HL-60 (cell line): ENCODE measurements around the gene DOCK8.
A peak's percentile ranks its signal among the peaks of the same experiment; 100 is the strongest.

Experiments used
- DNase-seq, 2 experiments: peaks; one replicate each; pipeline ENCODE4 v3.0.0-alpha.2; 2010 to 2020; ENCODE audit warnings: low read depth in 1 of 2, low spot score in 1 of 2
- H3K27ac ChIP-seq: fragments of 250-450 bp; sonication (Bioruptor Pico); replicated peaks from 2 replicates; pipeline ENCODE4 v1.5.1; 2020; ENCODE audit warnings: mild to moderate bottlenecking, moderate library complexity
- H3K27me3 ChIP-seq: fragments of 250-450 bp; sonication (Bioruptor Pico); 2 replicates; pipeline ENCODE4 v1.5.1; 2021; ENCODE audit warnings: mild to moderate bottlenecking, moderate library complexity; ENCODE audit not compliant: insufficient read depth, poor library complexity, severe bottlenecking
- H3K4me3 ChIP-seq: replicated peaks from 2 replicates; pipeline ENCODE4 v1.5.1; 2011; ENCODE audit warnings: mild to moderate bottlenecking, control low read depth, low read length; ENCODE audit not compliant: insufficient read depth
- GABPA ChIP-seq: IDR thresholded peaks from 2 replicates; pipeline ENCODE4 v1.6.1; 2012; ENCODE audit warnings: low read depth
- POLR2AphosphoS5 ChIP-seq: IDR thresholded peaks from 2 replicates; pipeline ENCODE4 v1.6.1; 2012; ENCODE audit warnings: low read depth
- SPI1 ChIP-seq: IDR thresholded peaks from 2 replicates; pipeline ENCODE4 v1.6.1; 2012; ENCODE audit warnings: low read depth, mild to moderate bottlenecking, borderline replicate concordance
- TF ChIP-seq, protein P1 (sequence below): IDR thresholded peaks from one replicate; pipeline ENCODE4 v1.5.1; 2011; ENCODE audit warnings: low read length, control low read depth, inconsistent platforms; ENCODE audit not compliant: insufficient read depth
- TF ChIP-seq, protein P2 (sequence below): IDR thresholded peaks from 2 replicates; pipeline ENCODE4 v1.6.1; 2012; ENCODE audit warnings: low read depth; ENCODE audit not compliant: insufficient replicate concordance

Gene DOCK8

DNA sequence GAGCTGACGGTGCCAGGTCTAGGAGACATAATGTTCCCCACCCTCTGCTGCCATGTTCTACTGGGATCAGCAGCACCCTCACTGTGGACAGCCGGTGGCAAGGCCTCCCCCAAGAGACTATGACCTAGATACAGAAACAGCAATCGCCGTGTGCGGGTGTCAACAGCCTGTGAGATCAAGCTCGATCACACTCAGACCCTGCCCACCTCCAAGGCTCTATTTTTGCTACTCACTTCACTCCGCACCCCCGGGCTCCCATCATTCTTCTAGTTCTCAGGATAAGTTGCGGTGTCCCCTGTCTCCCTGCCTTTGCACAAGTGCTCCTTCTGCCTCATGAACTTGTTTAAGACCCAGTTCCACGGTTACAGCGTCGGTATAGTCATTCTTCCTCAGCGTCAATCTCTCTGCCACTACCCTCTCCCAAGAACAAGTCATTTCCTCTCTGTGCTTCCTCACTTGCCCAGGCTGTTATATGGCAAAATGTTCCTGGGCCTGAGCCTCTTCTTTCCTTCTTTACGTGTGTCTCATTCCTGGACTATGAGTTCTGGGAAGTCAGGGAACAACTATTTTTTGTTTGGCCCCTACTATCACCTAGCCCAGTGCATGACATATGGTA is 5.4 kb upstream of the DOCK8 start:
- no peak overlapping the region for H3K4me3 ChIP-seq
- no peaks in the 10 kb centered on the region for H3K27me3 ChIP-seq
- H3K27ac ChIP-seq = peak overlapping the region; percentile 38
- peak in 1 of 2 experiments; percentile 36 for DNase-seq
- TF ChIP-seq SPI1 = peak; percentile 64; the same call in 1 of the 2 replicates
- TF ChIP-seq, protein P1, sequence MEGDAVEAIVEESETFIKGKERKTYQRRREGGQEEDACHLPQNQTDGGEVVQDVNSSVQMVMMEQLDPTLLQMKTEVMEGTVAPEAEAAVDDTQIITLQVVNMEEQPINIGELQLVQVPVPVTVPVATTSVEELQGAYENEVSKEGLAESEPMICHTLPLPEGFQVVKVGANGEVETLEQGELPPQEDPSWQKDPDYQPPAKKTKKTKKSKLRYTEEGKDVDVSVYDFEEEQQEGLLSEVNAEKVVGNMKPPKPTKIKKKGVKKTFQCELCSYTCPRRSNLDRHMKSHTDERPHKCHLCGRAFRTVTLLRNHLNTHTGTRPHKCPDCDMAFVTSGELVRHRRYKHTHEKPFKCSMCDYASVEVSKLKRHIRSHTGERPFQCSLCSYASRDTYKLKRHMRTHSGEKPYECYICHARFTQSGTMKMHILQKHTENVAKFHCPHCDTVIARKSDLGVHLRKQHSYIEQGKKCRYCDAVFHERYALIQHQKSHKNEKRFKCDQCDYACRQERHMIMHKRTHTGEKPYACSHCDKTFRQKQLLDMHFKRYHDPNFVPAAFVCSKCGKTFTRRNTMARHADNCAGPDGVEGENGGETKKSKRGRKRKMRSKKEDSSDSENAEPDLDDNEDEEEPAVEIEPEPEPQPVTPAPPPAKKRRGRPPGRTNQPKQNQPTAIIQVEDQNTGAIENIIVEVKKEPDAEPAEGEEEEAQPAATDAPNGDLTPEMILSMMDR = no peak
- TF ChIP-seq, protein P2, sequence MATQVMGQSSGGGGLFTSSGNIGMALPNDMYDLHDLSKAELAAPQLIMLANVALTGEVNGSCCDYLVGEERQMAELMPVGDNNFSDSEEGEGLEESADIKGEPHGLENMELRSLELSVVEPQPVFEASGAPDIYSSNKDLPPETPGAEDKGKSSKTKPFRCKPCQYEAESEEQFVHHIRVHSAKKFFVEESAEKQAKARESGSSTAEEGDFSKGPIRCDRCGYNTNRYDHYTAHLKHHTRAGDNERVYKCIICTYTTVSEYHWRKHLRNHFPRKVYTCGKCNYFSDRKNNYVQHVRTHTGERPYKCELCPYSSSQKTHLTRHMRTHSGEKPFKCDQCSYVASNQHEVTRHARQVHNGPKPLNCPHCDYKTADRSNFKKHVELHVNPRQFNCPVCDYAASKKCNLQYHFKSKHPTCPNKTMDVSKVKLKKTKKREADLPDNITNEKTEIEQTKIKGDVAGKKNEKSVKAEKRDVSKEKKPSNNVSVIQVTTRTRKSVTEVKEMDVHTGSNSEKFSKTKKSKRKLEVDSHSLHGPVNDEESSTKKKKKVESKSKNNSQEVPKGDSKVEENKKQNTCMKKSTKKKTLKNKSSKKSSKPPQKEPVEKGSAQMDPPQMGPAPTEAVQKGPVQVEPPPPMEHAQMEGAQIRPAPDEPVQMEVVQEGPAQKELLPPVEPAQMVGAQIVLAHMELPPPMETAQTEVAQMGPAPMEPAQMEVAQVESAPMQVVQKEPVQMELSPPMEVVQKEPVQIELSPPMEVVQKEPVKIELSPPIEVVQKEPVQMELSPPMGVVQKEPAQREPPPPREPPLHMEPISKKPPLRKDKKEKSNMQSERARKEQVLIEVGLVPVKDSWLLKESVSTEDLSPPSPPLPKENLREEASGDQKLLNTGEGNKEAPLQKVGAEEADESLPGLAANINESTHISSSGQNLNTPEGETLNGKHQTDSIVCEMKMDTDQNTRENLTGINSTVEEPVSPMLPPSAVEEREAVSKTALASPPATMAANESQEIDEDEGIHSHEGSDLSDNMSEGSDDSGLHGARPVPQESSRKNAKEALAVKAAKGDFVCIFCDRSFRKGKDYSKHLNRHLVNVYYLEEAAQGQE = no peak
- TF ChIP-seq POLR2AphosphoS5 = no peak
- TF ChIP-seq GABPA = no peak

DNA sequence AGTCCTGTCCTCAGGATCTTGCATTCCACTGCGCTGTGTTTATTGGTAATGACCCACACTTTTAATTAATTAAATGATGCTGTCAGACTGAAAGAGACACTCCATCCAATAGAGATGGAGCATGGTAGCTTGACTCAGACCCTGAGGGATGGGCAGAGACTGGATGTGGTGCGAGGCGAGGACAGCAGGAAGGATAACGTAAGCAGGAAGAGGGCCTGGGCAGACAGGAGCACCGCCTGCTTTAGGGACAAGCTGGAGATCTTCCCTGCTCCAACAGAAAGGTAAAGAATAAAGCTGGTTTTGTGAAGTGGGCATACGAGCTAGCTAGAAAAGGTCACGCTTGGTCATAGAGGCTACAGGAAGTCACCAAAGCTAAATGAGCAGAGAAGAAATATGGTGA is 3.6 kb upstream of the DOCK8 start:
- H3K27me3 ChIP-seq = no peaks in the 10 kb centered on the region
- H3K27ac ChIP-seq = no peak overlapping the region
- TF ChIP-seq, protein P2 = no peak
- no peak for TF ChIP-seq GABPA
- no peak for TF ChIP-seq POLR2AphosphoS5
- TF ChIP-seq, protein P1 = no peak
- no peak for TF ChIP-seq SPI1
- no peak for DNase-seq
- H3K4me3 ChIP-seq = no peak overlapping the region

DNA sequence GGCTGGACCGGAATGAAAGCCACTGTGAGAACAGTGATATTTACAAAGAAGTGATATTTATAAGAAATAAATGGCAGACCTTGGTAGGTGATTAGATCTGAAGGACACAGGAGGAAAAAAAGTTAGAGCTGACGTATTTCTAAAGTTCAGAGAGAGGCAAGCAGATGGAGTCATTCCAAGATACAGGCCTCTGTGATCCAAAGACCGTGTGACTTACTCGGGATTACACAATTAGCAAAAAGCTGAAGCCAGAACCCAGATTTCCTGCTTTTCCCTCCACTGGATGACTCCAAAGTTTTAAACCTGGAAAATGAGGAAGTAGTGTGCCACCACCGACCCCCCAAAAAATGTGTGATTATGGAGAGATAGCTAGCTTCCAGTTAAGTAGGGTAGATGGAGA is 3.1 kb upstream of the DOCK8 start:
- no peak for TF ChIP-seq SPI1
- TF ChIP-seq POLR2AphosphoS5 = no peak
- TF ChIP-seq, protein P2 = no peak
- TF ChIP-seq GABPA = no peak
- TF ChIP-seq, protein P1 = no peak
- no peak for DNase-seq
- no peak overlapping the region for H3K27ac ChIP-seq
- H3K27me3 ChIP-seq = no peaks in the 10 kb centered on the region
- H3K4me3 ChIP-seq = no peak overlapping the region
